ENCODE data around the gene TIMM22. TPM values are rescaled to one million over a fixed set of nuclear protein-coding genes. Genes with fewer than 3 reads are reported as not detected.

TIMM22 gene
- total and polyA plus RNA-seq, 12 donors, result 7.8 to 49.0 (median 15.2) TPM

GRCh38 chr17:978103-979093, 18.5 kb upstream of the TIMM22 start:
- Histone ChIP-seq H3K27ac (peak overlapping the region in 1 of 5 donors; percentile 6), H3K9me3 (replicated peaks in 1 of 3) (no peaks in the 10 kb centered on the region), H3K4me1 (replicated peaks in 1 of 2) (peaks cover 5 to 9% of the 10 kb centered on the region in 2 donors), H3K4me3 (peak overlapping the region in 2 of 4 donors; percentile 57 to 81), H3K36me3 (replicated peaks in 1 of 2) (no peaks in the 10 kb centered on the region), H3K27me3 (no peaks in the 10 kb centered on the region)
- WGBS, 4 donors, result 4 to 27% (median 11%) methylated on average over 9 to 72 of the region's 72 CpGs
- DNase-seq, result peak in 1 of 7 donors; percentile 23
- TF ChIP-seq CTCF (IDR thresholded peaks at IDR 0.05) (no peak), POLR2A (IDR thresholded peaks at IDR 0.05) (no peak)
- intact Hi-C loops (cut with DNase I), result loop anchor here in 1 of 2 donors (10.0 kb wide), 1 partner anchor 84 kb away; no protein-coding TSS in a partner anchor

- intact Hi-C loops (cut with DNase I), result loop anchor here in 1 of 2 donors (10.0 kb wide), 1 partner anchor 84 kb away; no protein-coding TSS in a partner anchor
- H3K27ac ChIP-seq, result peak overlapping the region in 1 of 5 donors; percentile 86
- DNase-seq, result peak in 4 of 7 donors; percentile 45 to 59 (median 48)
- no peak for TF ChIP-seq POLR2A (IDR thresholded peaks at IDR 0.05)
- TF ChIP-seq CTCF (IDR thresholded peaks at IDR 0.05), result no peak
- H3K4me1 ChIP-seq (replicated peaks in 1 of 2), result peaks cover 5 to 9% of the 10 kb centered on the region in 2 donors
- 0 to 1% methylated on average over 23 to 30 of the region's 42 CpGs; no CpG with 5 or more reads in 2 of the 4 donors for WGBS, 4 donors
- peak overlapping the region in 1 of 4 donors; percentile 81 for H3K4me3 ChIP-seq
- no peaks in the 10 kb centered on the region for H3K9me3 ChIP-seq (replicated peaks in 1 of 3)
- no peaks in the 10 kb centered on the region for H3K27me3 ChIP-seq
- H3K36me3 ChIP-seq (replicated peaks in 1 of 2), result no peaks in the 10 kb centered on the region
Measured at GRCh38 chr17:979212-979538, 17.8 kb upstream of the TIMM22 start.

GRCh38 chr17:979539-980405, 17.2 kb upstream of the TIMM22 start, which contains the start of gene NXN:
TSS of gene NXN (minus strand) at chr17:979776.
- TF ChIP-seq POLR2A (IDR thresholded peaks at IDR 0.05) (no peak), CTCF (IDR thresholded peaks at IDR 0.05) (peak in 1 of 6 experiments; percentile 25)
- peaks cover 5 to 9% of the 10 kb centered on the region in 2 donors for H3K4me1 ChIP-seq (replicated peaks in 1 of 2)
- DNase-seq, result peak; percentile 76 to 93 (median 88)
- peak within 1 kb of the TSS in 2 of 4 donors; percentile 57 to 81 for H3K4me3 ChIP-seq
- no peaks in the 10 kb centered on the region for H3K27me3 ChIP-seq
- 1 to 10% (median 1%) methylated on average over 15 to 93 of the region's 94 CpGs for WGBS, 4 donors
- intact Hi-C loops (cut with DNase I), result loop anchor here (5.0 to 10.0 kb wide), 3 partner anchors 85 to 265 kb away; partner anchors contain the start of gene VPS53 (in 1 of the 2)
- no peaks in the 10 kb centered on the region for H3K36me3 ChIP-seq (replicated peaks in 1 of 2)
- H3K9me3 ChIP-seq (replicated peaks in 1 of 3), result no peaks in the 10 kb centered on the region
- H3K27ac ChIP-seq, result peak within 1 kb of the TSS in 4 of 5 donors; percentile 24 to 86 (median 73)

All from adrenal gland (tissue), 12 donors.